ENCODE data around the gene BUD23. TPM values are rescaled to one million over a fixed set of nuclear protein-coding genes. Genes with fewer than 3 reads are reported as not detected.

Gene BUD23
- total and polyA plus RNA-seq, 4 donors: 19.1 to 52.6 (median 37.8) TPM

GRCh38 chr7:73635428-73636200 is 47.8 kb upstream of the BUD23 start (continued):
- TF ChIP-seq ZBTB33 (IDR thresholded peaks at IDR 0.05): no peak

- WGBS: 48% methylated on average over 3 of the region's 3 CpGs
- H3K27me3 ChIP-seq (ENCODE audit: control insufficient read depth in 4 of 4, insufficient read depth in 4 of 4, low read length in 3 of 4): no peaks in the 10 kb centered on the region
- no peak overlapping the region for H3K9ac ChIP-seq (ENCODE audit: low read depth in 1 of 2, low read length in 2 of 2)
- H3K27ac ChIP-seq (ENCODE audit: low read depth in 1 of 2, low read length in 2 of 2): no peak overlapping the region
- H3K4me1 ChIP-seq (ENCODE audit: control insufficient read depth in 4 of 4, insufficient read depth in 4 of 4, low read length in 3 of 4): peaks cover 0 to 2% (median under 1%) of the 10 kb centered on the region in 4 donors
- peaks cover 0 to 2% (median 0%) of the 10 kb centered on the region in 4 donors for H3K36me3 ChIP-seq (ENCODE audit: control insufficient read depth in 4 of 4, insufficient read depth in 3 of 4, low read depth in 1 of 4, low read length in 3 of 4)
- H3K4me3 ChIP-seq (ENCODE audit: low read depth in 1 of 3, low read length in 3 of 3): no peak overlapping the region
- no peak for TF ChIP-seq ATF3 (IDR thresholded peaks at IDR 0.05)
- no peak for TF ChIP-seq RXRA (IDR thresholded peaks at IDR 0.05)
- no peak for TF ChIP-seq MAX (IDR thresholded peaks at IDR 0.05)
- TF ChIP-seq JUND (IDR thresholded peaks at IDR 0.05): no peak
- no peak for TF ChIP-seq GABPA (IDR thresholded peaks at IDR 0.05 in 1 of 2, conservative IDR thresholded peaks at IDR 0.05 in 1 of 2)
- no peak for TF ChIP-seq ZBTB33 (IDR thresholded peaks at IDR 0.05)
- no peak for TF ChIP-seq YY1 (IDR thresholded peaks at IDR 0.05)
- no peak for TF ChIP-seq FOXA1 (IDR thresholded peaks at IDR 0.05)
- no peak for TF ChIP-seq HNF4A (conservative IDR thresholded peaks at IDR 0.05)
- TF ChIP-seq EGR1 (IDR thresholded peaks at IDR 0.05; ENCODE audit: low read depth in 2 of 2): no peak
- no peak for TF ChIP-seq FOXA2 (IDR thresholded peaks at IDR 0.05)
- TF ChIP-seq TAF1 (conservative IDR thresholded peaks at IDR 0.05): no peak
- DNase-seq (ENCODE audit: low spot score): no peak
- H3K9me3 ChIP-seq (ENCODE audit: control insufficient read depth in 4 of 4, low read length in 3 of 4): peaks cover 0 to 2% (median 1%) of the 10 kb centered on the region in 4 donors
These were observed 44.5 kb upstream of the BUD23 start for GRCh38 chr7:73638911-73639310.

GRCh38 chr7:73642834-73643233 is 40.6 kb upstream of the BUD23 start:
- WGBS: 87% methylated on average over 2 of the region's 2 CpGs
- Histone ChIP-seq H3K27ac (ENCODE audit: low read depth in 1 of 2, low read length in 2 of 2) (no peak overlapping the region), H3K36me3 (ENCODE audit: control insufficient read depth in 4 of 4, insufficient read depth in 3 of 4, low read depth in 1 of 4, low read length in 3 of 4) (no peaks in the 10 kb centered on the region), H3K4me3 (ENCODE audit: low read depth in 1 of 3, low read length in 3 of 3) (no peak overlapping the region), H3K9ac (ENCODE audit: low read depth in 1 of 2, low read length in 2 of 2) (no peak overlapping the region), H3K27me3 (ENCODE audit: control insufficient read depth in 4 of 4, insufficient read depth in 4 of 4, low read length in 3 of 4) (no peaks in the 10 kb centered on the region), H3K4me1 (ENCODE audit: control insufficient read depth in 4 of 4, insufficient read depth in 4 of 4, low read length in 3 of 4) (peaks cover 2 to 25% (median 20%) of the 10 kb centered on the region in 4 donors), H3K9me3 (ENCODE audit: control insufficient read depth in 4 of 4, low read length in 3 of 4) (peaks cover 0 to 2% (median 1%) of the 10 kb centered on the region in 4 donors)
- no peak for TF ChIP-seq MAX (IDR thresholded peaks at IDR 0.05)
- no peak for DNase-seq (ENCODE audit: low spot score)
